MG63 (cell line): ENCODE results near the gene PAK1. TPM values are rescaled to one million over a fixed set of nuclear protein-coding genes. Genes with fewer than 3 reads are reported as not detected.

ENCODE experiments used
- DNase-seq: peaks from one replicate; pipeline ENCODE4 v3.0.0-alpha.2; 2020
- H3K27me3 ChIP-seq: fragments of 250-450 bp; sonication (Bioruptor Pico); 2 replicates; pipeline ENCODE4 v1.5.1; 2020; ENCODE audit warnings: mild to moderate bottlenecking, moderate library complexity
- H3K36me3 ChIP-seq: fragments of 250-450 bp; sonication (Bioruptor Pico); 2 replicates; pipeline ENCODE4 v1.5.1; 2020; ENCODE audit warnings: mild to moderate bottlenecking, moderate library complexity
- H3K4me3 ChIP-seq: fragments of 250-450 bp; sonication (Bioruptor Pico); 2 replicates; pipeline ENCODE4 v1.5.1; 2020; ENCODE audit warnings: mild to moderate bottlenecking, moderate library complexity
- H3K9me3 ChIP-seq: fragments of 250-450 bp; sonication (Bioruptor Pico); 2 replicates; pipeline ENCODE4 v1.5.1; 2020; ENCODE audit warnings: mild to moderate bottlenecking, moderate library complexity
- total RNA-seq: library from RNA; depleted of rRNA; stranded (reverse); fragments of >200 nt; shearing (Covaris generic); gene quantifications from 2 replicates; pipeline ENCODE4 v1.2.3, GENCODE V29; 2014; ENCODE audit warnings: low replicate concordance

The PAK1 gene
- total RNA-seq, 1 experiment from 2014 or later: 31.3 TPM

DNA sequence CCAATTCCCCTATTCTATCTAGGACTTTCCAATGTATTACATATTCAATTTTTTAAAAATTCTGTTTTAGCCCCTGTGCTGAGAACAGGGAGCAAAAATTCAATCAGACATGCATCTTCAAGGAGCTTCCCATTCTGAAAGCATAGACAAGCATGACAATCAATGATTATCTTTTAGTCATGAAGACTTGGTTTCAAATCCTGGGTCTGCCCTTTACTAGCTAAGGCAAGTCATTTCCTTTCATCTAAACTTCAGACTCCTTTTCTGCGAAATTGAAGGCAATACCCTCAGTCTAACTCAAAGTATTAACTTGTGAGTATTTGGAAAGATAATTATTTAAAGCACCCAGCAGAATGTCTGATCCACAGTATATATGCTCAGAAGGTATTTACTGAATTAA, 24.1 kb downstream of the PAK1 start:
- DNase-seq: no peak
- Histone ChIP-seq H3K27me3 (0 out of 2 replicates have a peak, but pooled peaks cover 3% of the 10 kb centered on the region), H3K9me3 (no peaks in the 10 kb centered on the region), H3K4me3 (no peak overlapping the region), H3K36me3 (no peaks in the 10 kb centered on the region)

DNA sequence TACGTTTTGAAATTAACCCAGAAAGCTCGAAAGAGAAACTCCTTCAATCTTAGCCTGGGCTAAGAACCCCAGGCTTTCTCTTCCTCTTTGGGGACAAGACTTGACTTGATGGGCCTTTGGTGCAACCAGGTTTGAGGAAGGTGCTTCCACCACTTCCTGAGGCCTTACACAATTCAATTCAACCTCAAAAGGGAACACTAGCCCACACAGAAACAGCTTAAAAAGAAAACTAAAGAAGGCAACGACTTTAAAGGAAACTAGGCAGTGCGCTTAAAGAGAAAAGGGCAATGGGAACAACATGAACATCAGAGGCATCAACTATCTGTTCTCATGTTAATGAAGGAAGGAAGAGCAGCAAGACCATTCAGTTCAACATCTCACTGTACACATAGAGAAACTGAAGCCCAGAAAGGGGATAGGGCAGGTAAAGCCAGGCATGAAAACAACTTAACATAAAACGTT, 24.8 kb downstream of the PAK1 start:
- Histone ChIP-seq H3K36me3 (no peaks in the 10 kb centered on the region), H3K4me3 (no peak overlapping the region), H3K27me3 (0 out of 2 replicates have a peak, but pooled peaks cover 3% of the 10 kb centered on the region), H3K9me3 (no peaks in the 10 kb centered on the region)
- DNase-seq: no peak

GRCh38 chr11:77448269-77448668, 25.6 kb downstream of the PAK1 start:
- no peak overlapping the region for H3K4me3 ChIP-seq
- DNase-seq: no peak
- no peaks in the 10 kb centered on the region for H3K36me3 ChIP-seq
- no peaks in the 10 kb centered on the region for H3K9me3 ChIP-seq
- H3K27me3 ChIP-seq: 0 out of 2 replicates have a peak, but pooled peaks cover 3% of the 10 kb centered on the region

DNA sequence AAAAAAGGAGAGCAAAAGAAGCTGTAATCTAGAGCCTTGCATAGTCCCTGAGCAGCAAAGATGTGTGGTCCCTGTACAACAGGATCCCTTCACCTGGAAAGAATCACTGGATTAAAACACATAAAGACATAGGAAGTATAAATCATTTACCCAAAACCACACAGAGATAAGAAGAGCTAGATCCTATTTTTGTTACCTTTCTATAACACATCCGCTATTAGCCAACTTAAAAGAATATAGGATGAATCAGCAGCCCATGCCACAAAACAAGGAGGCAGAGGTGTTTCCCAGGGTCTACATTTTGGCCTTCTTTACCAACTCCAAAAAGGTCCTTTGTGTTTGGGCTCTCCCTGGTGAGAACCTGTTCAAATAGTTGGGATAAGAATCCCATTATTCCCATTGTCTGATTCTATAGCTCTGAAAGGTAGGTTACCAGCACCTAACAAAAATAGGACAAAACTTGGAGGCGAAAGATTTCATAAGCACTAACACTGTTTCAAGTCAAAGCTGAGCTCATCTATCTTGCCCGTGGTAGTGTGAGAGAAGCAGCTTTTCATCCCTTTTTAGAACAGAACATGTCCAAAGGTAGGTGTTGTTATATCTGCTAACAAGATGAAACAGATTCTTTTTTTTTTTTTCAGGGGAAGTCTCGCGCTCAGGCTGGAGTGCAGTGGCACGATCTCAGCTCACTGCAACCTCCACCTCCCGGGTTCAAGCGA, 26.8 kb downstream of the PAK1 start:
- 0 out of 2 replicates have a peak, but pooled peaks cover 3% of the 10 kb centered on the region for H3K27me3 ChIP-seq
- no peak for DNase-seq
- no peaks in the 10 kb centered on the region for H3K36me3 ChIP-seq
- no peak overlapping the region for H3K4me3 ChIP-seq
- H3K9me3 ChIP-seq: no peaks in the 10 kb centered on the region

DNA sequence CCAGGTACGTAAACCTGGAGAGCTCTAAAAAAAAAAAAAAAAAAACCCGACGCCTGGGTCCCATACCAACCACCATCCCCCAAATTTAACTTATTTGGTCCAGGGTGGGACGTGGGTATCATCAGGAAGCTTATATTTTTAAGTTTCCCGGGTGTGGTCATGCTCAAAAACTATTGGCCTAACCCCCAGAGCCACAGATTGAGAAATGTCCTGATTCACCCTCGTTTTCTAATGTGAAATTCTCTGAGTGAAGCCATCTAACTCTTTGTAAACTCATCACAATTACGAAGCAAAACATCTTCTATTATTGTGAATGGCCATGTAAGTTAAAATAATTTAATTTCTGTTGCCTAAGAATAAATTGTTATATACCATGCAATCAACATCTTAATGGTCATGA, 29.6 kb downstream of the PAK1 start:
- no peaks in the 10 kb centered on the region for H3K36me3 ChIP-seq
- no peak for DNase-seq

GRCh38 chr11:77442394-77443053, 31.4 kb downstream of the PAK1 start:
- H3K9me3 ChIP-seq: no peaks in the 10 kb centered on the region
- no peak for DNase-seq
- H3K36me3 ChIP-seq: no peaks in the 10 kb centered on the region
- H3K27me3 ChIP-seq: no peaks in the 10 kb centered on the region
- H3K4me3 ChIP-seq: no peak overlapping the region

More for the DNA sequence above, 29.6 kb downstream of the PAK1 start:
- Histone ChIP-seq H3K4me3 (no peak overlapping the region), H3K27me3 (0 out of 2 replicates have a peak, but pooled peaks cover 3% of the 10 kb centered on the region), H3K9me3 (no peaks in the 10 kb centered on the region)

GRCh38 chr11:77441426-77441825, 32.5 kb downstream of the PAK1 start:
- no peak overlapping the region for H3K4me3 ChIP-seq
- no peak for DNase-seq
- H3K36me3 ChIP-seq: no peaks in the 10 kb centered on the region
- no peaks in the 10 kb centered on the region for H3K9me3 ChIP-seq
- H3K27me3 ChIP-seq: no peaks in the 10 kb centered on the region

GRCh38 chr11:77440678-77441077, 33.2 kb downstream of the PAK1 start:
- Histone ChIP-seq H3K4me3 (no peak overlapping the region), H3K27me3 (no peaks in the 10 kb centered on the region), H3K36me3 (no peaks in the 10 kb centered on the region), H3K9me3 (no peaks in the 10 kb centered on the region)
- no peak for DNase-seq

- Histone ChIP-seq H3K36me3 (no peaks in the 10 kb centered on the region), H3K4me3 (no peak overlapping the region), H3K9me3 (no peaks in the 10 kb centered on the region), H3K27me3 (no peaks in the 10 kb centered on the region)
- no peak for DNase-seq
Observed at GRCh38 chr11:77438487-77438886, 35.4 kb downstream of the PAK1 start.

GRCh38 chr11:77436969-77437368, 36.9 kb downstream of the PAK1 start:
- no peak overlapping the region for H3K4me3 ChIP-seq
- H3K9me3 ChIP-seq: no peaks in the 10 kb centered on the region
- H3K27me3 ChIP-seq: no peaks in the 10 kb centered on the region
- no peak for DNase-seq
- H3K36me3 ChIP-seq: no peaks in the 10 kb centered on the region

DNA sequence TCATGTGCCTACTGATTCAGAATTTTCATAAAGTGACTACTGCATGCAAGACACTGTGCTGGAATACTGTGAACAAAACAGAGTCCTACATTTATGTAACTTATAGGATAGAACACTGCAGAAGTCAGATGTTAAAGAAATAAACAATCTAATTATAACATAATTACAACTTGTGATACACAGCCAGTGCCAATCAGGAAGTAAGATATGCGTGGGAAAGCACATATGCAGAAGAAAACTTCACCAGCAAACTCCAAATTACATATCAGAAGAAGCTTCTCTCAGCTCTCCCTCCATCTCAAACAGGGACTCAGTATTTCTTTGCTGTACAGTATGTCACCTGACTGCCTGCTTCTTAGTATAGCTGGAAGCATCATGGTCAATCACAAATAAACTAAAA, 37.4 kb downstream of the PAK1 start:
- no peaks in the 10 kb centered on the region for H3K9me3 ChIP-seq
- DNase-seq: no peak
- peaks cover 4% of the 10 kb centered on the region; the same call in 1 of the 2 replicates for H3K27me3 ChIP-seq
- H3K4me3 ChIP-seq: no peak overlapping the region
- H3K36me3 ChIP-seq: no peaks in the 10 kb centered on the region

GRCh38 chr11:77435972-77436371, 37.9 kb downstream of the PAK1 start:
- Histone ChIP-seq H3K4me3 (no peak overlapping the region), H3K9me3 (no peaks in the 10 kb centered on the region), H3K36me3 (no peaks in the 10 kb centered on the region), H3K27me3 (peaks cover 4% of the 10 kb centered on the region; the same call in 1 of the 2 replicates)
- no peak for DNase-seq

- no peak for DNase-seq
- Histone ChIP-seq H3K4me3 (no peak overlapping the region), H3K9me3 (no peaks in the 10 kb centered on the region), H3K36me3 (no peaks in the 10 kb centered on the region), H3K27me3 (peaks cover 4% of the 10 kb centered on the region; the same call in 1 of the 2 replicates)
Observed at GRCh38 chr11:77431813-77432212, 42.1 kb downstream of the PAK1 start.

DNA sequence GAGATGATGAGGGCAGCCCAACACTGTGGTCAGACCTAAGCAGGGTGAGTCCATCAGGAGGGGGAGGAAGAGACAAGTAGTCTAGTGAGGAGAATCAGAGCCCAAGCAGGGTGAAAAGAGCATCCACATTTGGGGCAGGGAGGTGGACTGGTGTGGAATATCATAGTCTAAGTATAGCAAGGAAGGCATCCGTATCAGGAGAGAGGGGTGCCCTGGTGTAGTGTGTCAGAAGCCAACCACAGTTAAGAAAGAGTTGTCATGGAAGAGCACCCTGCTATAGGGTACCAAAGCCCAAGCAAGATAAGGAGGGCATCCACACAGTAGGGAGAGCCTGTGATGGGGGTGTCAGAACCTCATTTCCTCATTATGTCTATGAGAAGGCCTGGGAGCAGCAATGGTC, 45.3 kb downstream of the PAK1 start:
- Histone ChIP-seq H3K27me3 (peaks cover 4% of the 10 kb centered on the region; the same call in 1 of the 2 replicates), H3K9me3 (no peaks in the 10 kb centered on the region), H3K4me3 (no peak overlapping the region), H3K36me3 (no peaks in the 10 kb centered on the region)
- DNase-seq: no peak

DNA sequence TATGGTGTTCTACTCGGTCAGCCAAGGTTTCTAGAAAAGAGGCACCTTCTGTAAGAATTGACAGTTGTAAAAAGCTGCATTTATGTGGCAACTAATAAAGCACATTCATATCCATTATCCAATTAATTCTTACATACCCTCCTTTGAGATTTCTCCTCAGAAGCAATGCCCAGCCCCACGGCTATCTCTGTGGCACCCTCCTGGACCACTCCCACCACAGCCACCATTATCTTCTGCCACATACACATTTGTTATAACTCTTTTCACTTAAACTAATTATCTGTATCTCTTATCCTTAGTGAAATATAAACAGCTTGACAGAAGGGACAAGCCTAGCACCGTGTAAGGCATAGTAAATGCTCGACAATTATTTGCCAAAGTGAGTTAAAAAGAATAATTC, 48.5 kb downstream of the PAK1 start:
- no peak for DNase-seq
- Histone ChIP-seq H3K27me3 (no peaks in the 10 kb centered on the region), H3K9me3 (no peaks in the 10 kb centered on the region), H3K4me3 (no peak overlapping the region), H3K36me3 (no peaks in the 10 kb centered on the region)

- Histone ChIP-seq H3K9me3 (no peaks in the 10 kb centered on the region), H3K4me3 (no peak overlapping the region), H3K36me3 (no peaks in the 10 kb centered on the region), H3K27me3 (no peaks in the 10 kb centered on the region)
- DNase-seq: no peak
Observed at GRCh38 chr11:77424644-77425043, 49.2 kb downstream of the PAK1 start.

GRCh38 chr11:77423624-77424023, 50.3 kb downstream of the PAK1 start:
- Histone ChIP-seq H3K27me3 (no peaks in the 10 kb centered on the region), H3K9me3 (no peaks in the 10 kb centered on the region), H3K36me3 (no peaks in the 10 kb centered on the region), H3K4me3 (no peak overlapping the region)
- no peak for DNase-seq

- DNase-seq: no peak
- Histone ChIP-seq H3K27me3 (no peaks in the 10 kb centered on the region), H3K9me3 (no peaks in the 10 kb centered on the region), H3K36me3 (no peaks in the 10 kb centered on the region), H3K4me3 (no peak overlapping the region)
Observed at GRCh38 chr11:77422687-77423086, 51.2 kb downstream of the PAK1 start.
